ENCODE measurements around the gene GOSR1.
"Not testable (repeated sequence)": the region's sequence is repeated elsewhere in the genome, so short reads cannot be mapped to it uniquely, and the experiment has no call there.

GOSR1 gene

GRCh38 chr17:30506481-30506880 is 29.3 kb downstream of the GOSR1 start:
- no peak for FAIRE-seq

DNA sequence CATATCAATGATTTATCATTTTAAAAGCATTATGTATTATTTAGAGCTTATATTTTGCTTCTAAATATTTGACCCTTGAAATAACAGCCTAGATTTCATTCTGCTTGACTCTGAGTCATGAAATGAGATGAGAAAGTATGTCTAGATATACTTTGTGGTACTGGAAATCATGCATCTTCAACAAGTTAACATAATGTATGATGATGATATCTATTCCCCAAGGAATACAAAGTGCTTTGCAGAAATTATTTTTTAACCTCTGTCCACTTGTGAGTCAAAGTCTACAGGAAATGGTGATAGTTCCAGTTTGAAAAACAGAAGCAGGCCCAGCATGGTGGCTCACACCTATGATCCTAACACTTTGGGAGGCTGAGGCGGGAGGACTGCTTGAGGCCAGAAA is 36.1 kb downstream of the GOSR1 start:
- no peak for FAIRE-seq

DNA sequence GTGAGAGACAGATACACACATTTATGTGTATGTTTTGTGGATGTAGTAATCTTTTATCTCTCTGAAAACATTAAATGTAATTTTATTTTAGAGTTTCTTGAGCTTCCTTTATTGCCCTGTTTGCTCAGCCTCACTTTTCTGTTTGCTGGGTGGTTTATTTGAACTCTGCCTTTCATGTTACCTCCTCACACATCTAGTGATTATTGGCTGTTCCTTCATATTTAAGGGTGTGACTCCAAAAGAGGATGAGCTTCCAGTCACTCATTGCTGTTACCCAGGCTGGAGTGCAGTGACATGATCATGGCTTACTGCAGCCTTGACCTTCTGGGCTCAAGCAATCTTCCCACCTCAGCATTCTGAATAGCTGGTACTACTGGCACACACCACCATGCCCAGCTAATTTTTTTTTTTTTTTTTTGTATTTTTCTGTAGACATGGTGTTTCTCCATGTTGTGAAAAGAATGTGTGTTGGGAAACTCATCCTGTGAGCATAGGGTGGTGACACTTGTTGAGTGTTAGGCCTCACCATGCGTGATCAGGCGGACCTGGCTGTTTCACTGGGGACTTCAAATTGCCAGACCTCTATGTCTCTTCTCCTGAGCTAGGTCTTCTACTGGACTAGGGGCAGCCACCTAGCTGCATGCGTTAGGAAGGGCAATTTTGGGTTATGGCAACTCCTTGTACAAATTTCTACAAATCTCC is 37.8 kb downstream of the GOSR1 start:
- FAIRE-seq = no peak

GRCh38 chr17:30517786-30518185 is 40.6 kb downstream of the GOSR1 start:
- no peak for FAIRE-seq

- FAIRE-seq = no peak
Observed at GRCh38 chr17:30519166-30519565, 42.0 kb downstream of the GOSR1 start.

DNA sequence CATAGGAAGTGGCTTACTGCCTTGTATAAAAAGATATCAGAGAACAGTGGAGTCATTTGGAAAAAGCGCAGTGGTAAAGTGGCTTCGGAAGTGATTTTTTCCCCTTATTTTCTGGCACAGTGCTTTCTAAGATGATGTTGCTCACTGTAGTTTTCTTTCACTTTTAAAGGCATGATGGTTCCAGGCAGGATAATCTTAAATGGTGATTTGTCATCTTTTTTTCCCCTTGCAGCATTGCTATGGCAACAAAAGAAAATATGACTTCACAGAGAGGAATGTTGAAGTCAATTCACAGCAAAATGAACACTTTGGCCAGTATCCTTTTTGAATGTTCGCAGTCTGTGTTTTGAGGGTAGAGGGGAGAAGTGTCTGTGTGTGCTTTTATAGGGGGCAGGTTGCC is 42.5 kb downstream of the GOSR1 start:
- FAIRE-seq = no peak

- FAIRE-seq = no peak
Observed at GRCh38 chr17:30520436-30520835, 43.2 kb downstream of the GOSR1 start.

DNA sequence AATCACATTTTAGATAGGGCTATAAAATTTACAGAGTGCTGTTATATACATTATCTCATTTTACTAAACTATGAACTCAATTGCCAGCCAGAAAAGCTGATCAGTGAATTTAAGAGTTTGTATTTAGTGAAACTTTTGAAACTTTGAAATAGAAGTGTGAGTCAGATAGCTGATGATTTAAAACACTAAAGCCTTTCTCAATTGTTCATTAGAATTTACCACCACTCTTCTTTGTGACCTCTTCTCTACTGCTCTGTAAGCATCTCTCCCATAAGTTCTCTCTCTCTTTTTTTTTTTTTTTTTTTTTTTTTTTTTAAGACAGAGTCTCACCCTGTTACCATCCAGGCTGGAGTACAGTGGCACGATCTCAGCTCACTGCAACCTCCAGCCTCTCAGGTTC is 43.7 kb downstream of the GOSR1 start:
- no peak for FAIRE-seq

DNA sequence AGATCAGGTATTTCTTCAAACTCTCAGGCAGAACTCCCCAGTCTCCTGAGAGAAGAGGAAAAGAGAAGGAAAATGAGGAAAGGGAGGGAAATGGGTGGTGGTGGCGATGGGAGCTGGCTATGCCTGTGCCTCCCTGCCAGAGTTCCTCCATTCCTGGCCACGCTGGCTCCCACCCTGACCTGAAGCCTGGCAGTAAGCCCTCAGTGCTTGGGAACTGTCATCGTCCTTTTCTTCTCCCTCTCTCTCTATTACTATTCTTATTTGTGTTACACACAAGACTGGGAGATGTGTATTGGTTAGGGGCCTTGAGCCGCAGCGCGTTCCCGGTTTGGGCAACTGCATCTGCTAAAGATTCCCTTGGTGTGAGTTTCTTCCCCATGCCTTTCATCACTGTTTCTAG is 44.6 kb downstream of the GOSR1 start:
- FAIRE-seq = no peak

GRCh38 chr17:30523236-30523635 is 46.0 kb downstream of the GOSR1 start:
- FAIRE-seq = not testable (repeated sequence)

DNA sequence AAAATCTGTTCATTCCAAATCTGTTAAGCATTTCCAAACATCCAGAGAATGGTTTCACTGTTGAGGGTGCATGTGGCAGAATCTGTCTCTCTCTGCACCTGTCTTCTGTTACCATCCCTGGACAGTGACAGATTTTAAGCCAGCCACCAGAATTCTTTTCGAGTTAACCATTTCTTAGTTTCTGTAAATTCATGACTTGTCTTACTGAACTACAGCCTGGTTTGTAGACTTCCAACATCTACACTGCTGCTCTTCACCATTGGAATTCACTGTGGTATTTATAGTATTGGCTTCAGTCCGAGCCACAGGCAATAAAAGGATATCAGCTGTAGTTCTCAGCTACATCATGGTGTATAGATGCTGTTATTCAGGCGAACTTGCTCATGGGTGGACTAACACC is 47.6 kb downstream of the GOSR1 start:
- FAIRE-seq = no peak

DNA sequence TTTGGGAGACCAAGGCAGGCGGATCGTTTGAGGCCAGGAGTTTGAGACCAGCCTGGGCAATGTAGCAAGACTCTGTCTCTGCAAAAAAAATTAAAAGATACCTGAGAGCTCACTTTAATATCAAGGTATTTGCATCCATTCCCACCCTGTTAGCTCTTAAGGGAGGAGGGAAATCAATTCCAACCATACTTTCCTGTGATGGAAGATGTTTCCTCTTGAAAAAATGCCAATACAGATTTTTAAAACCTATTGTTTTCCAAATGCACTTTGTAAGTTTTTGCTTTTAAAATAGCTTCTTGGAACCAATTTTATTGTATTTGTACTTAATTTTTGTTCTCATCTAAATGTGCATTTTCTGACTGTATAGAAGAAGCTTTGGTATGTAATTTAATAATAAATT is 49.2 kb downstream of the GOSR1 start:
- FAIRE-seq = no peak

DNA sequence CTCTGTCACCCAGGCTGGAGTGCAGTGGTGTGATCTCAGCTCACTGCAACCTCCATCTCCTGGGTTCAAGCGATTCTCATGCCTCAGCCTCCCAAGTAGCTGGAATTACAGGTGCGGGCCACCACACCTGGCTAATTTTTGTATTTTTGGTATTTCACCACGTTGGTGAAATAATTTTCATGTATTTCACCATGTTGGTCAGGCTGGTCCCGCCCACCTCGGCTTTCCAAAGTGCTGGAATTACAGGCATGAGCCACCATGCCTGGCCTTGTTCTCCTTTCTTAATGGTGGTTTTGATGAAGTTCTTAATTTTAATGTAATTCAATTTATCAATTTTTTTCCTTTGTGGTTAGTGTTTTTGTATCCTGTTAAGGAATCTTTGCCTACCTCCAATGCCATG is 51.5 kb downstream of the GOSR1 start:
- FAIRE-seq = not testable (repeated sequence)

DNA sequence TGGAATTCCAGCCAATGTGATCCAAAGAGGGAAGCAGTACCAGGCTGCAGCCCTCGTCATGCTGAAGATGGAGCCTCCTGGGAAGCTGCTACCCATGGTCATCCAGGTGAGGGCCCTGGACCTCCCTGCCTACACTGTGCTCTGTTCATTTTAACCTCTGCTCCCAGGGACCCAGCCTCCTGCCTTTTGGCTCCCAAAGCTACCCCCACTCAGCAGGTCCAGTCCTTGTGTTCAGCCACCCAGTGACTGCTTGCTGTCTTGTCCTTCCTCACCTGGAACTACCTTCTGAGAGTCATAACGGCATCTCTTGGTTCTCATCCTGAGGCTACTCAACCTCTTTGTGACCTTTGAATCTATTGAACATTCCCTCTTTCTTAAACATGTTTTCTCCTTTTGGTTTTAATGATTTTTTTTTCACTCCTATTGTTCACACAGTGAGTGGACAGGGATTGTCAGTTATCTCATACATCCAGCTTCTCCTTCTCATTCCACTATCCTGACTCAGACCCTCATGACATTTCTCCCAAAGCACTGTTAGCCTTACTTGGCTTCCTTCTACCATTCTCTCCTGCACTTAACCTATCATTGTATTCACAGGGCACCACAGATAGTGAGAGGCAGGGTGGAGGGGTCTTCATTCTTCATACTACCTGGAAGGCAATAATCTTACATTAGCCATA is 53.3 kb downstream of the GOSR1 start:
- FAIRE-seq = no peak

- FAIRE-seq = no peak
Observed at GRCh38 chr17:30532871-30533270, 55.7 kb downstream of the GOSR1 start.

DNA sequence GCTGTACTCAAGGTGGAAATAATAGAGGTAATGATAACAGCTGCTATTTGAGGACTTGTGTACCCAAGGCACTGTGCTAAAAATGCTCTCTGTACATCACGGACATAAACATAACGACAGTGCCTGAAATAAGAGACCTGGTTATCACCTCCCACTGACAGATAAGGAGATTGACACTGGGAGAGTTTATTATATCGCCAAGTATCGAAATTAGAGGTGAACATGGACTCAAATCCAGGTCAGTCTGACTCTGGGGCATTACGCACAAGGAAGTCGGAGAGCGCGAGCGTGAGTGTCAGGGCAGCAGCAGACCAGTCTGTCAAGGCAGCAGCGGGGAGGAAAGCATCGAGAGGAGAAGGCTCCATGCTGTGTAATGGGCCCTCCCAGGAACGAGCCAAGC is 57.1 kb downstream of the GOSR1 start:
- no peak for FAIRE-seq

- FAIRE-seq = no peak
Observed at GRCh38 chr17:30534938-30535921, 58.0 kb downstream of the GOSR1 start.

- FAIRE-seq = not testable (repeated sequence)
Observed at GRCh38 chr17:30536846-30537245, 59.6 kb downstream of the GOSR1 start.

- FAIRE-seq = not testable (repeated sequence)
Observed at GRCh38 chr17:30537667-30538066, 60.5 kb downstream of the GOSR1 start.

- no peak for FAIRE-seq
Observed at GRCh38 chr17:30541802-30542201, 64.6 kb downstream of the GOSR1 start.

- FAIRE-seq = no peak
Observed at GRCh38 chr17:30543456-30543855, 66.2 kb downstream of the GOSR1 start.

- no peak for FAIRE-seq
Observed at GRCh38 chr17:30545024-30545423, 67.8 kb downstream of the GOSR1 start.
